A204.1 (cell line): ENCODE measurements around the gene SULT6B1.

Experiments used
- FAIRE-seq: peaks from 2 replicates; lab custom pipeline; 2012; peaks lifted over from hg19 to GRCh38; lab: Jason Lieb, UNC

SULT6B1 gene

DNA sequence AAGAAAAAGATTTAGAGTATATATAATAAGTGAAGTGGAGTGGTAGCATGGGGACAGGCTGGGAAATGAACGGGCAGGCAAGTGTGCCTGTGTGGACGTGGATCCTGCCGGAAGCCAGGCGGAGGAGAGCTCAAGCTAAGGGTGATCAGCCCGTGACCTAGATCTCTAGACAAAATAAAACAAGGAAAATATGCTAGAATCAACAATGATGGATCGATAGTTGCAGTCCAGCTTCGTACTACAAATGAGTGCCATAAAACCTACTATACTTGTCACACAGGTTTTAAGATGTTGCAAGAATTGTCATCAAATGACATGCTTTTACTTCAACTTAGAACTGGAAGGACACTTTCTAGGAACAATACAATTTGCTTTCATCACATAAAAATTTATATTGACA, 40.1 kb downstream of the SULT6B1 start:
- no peak for FAIRE-seq

DNA sequence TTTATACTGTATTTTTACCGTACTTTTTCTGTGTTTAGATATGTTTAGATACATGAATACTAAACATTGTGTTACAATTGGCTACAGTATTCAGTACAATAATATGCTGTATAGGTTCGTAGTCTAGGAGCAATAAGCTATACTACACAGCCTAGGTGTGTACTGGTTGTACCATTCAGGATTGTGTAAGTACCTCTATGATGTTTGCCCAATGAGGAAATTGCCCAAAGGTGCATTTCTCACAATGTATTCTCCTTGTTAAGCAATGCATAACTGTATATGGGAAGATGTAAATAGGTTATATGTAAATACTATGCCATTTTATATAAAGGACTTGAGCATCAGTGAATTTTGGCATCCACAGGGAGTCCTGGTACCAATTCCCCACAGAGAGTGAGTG, 42.4 kb downstream of the SULT6B1 start:
- FAIRE-seq: no peak

DNA sequence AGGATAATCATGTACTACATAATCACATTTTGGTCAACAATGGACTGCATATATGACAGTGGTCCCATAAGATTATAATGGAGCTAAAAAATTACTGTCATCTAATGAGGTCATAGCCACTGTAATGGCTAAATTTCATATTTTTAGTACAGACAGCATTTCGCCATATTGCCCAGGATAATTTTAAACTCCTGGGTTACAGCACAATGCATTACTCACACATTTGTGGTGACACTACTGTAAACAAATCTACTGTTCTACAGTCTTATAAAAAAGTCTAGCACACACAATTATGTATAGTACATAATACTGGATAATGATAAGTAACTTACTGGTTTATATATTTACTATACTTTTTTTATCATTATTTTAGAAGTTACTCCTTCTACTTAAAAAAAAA, 44.5 kb downstream of the SULT6B1 start:
- FAIRE-seq: no peak

DNA sequence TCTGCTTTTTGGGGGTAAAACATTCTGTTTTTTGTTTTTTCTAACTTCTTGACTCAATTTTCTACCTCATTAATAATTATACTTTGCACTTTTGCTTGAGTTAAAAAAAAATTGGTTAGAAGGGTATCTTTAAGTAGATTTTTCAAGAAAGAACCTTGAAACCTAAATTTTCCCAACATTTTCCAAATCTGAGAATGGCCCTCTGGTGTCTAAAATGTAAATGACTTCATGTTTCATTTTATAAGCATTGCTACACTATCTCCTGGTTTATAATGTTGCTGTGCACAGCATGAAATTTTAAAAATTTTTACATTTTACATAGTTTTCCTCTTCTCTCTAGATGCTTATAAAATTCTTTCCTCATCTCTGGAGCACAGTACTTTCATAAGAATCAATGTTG, 45.9 kb downstream of the SULT6B1 start:
- no peak for FAIRE-seq

DNA sequence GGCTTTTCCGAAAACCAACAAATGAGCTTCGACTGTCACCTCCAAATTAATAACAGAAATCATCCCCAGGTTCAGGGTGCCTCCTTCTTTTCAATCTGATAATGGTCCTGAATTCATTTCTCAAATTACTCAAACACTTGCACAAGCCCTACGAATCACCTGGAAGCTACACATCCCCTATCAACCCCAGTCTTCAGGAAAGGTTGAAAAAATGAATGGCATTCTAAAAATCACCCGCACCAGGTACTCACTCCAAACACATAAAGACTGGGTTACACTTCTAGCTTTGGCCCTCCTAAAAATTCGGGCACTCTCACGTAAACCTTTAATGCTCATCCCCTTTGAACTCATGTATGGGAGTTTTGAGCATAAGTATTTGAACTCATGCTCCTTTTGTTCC, 55.6 kb downstream of the SULT6B1 start:
- FAIRE-seq: no peak

DNA sequence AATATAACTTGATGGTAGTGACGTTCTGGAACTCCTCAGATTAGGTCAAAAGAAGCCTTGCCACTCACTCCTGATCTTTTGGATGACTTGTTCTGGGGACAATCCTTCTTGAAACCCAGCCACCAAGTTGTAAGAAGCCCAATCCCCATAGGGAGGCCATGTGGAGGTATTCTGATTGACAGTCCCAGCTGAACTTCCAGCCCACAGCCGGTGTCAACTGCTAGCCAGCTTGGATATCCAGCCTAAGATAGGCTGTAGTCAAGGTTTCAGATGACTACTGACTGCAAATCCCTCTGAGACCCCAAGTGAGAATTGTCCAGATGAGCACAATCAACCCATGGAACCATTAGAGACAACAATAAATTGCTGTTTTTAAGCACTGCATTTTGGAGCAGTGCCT, 63.1 kb downstream of the SULT6B1 start:
- no peak for FAIRE-seq

DNA sequence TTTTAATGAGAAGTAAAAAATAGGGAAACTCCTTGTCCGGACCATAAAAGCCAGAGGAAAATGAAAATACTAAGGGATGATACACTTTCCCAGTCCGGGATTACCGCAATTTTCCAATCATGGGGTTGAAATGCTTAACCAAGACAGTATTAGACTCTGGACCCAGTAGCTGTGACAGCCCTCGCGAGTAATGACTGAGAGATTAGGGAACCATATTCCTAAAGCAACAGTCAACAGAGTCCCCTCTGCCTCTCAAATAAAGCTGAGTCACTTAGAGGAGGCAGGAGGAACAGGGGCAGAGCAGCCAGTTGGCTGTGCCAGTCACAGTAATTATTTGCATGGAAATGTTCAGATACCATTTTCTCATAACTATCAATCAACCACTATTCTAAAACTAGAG, 69.3 kb downstream of the SULT6B1 start:
- no peak for FAIRE-seq
